Measurements from ENCODE around the gene AKR1C8. TPM values are rescaled to one million over a fixed set of nuclear protein-coding genes. Genes with fewer than 3 reads are reported as not detected.

Gene AKR1C8
- total RNA-seq, 1 experiment from 2014 or later: not detected

DNA sequence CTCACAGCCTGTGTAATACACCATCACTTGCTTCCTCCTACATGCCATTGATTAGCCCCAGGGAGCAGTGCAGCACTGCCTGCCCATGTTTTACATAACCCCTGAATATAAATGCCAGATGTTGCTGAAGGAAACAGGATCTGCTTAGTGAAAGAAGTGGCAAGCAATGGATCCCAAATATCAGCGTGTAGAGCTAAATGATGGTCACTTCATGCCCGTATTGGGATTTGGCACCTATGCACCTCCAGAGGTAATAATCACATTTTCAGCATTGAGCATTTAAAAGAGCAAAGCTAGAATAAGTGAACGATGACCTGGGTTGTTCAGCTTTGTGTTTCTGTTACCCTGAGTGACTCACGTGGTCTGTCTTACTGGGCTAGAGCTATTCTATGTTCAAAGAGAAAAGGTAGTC is 11.8 kb upstream of the AKR1C8 start, which contains the start of gene AKR1C4:
Gene AKR1C4, plus strand, starts transcription at position 136 of the 412 bp plus-strand sequence. Its CDS starts 31 bp downstream, at position 167.
- Histone ChIP-seq H3K4me3 (replicated peaks in 1 of 2; ENCODE audit: low read depth in 1 of 2, low read length in 2 of 2) (no peak within 1 kb of the TSS), H3K9me2 (ENCODE audit: insufficient read depth) (peaks cover 3% of the 10 kb centered on the region; the same call in 1 of the 2 replicates), H3K4me1 (ENCODE audit: control insufficient read depth in 1 of 2, insufficient read depth in 2 of 2, low read length in 2 of 2) (no peaks in the 10 kb centered on the region), H3K4me2 (ENCODE audit: low read length) (no peak within 1 kb of the TSS), H3K27ac (ENCODE audit: low read depth, low read length) (no peak within 1 kb of the TSS), H4K20me1 (ENCODE audit: insufficient read depth) (no peaks in the 10 kb centered on the region), H3K27me3 (ENCODE audit: insufficient read depth, low read length) (no peaks in the 10 kb centered on the region), H3K79me2 (ENCODE audit: insufficient read depth, low read length) (no peaks in the 10 kb centered on the region), H3K9ac (ENCODE audit: low read length) (no peak within 1 kb of the TSS), H2AFZ (ENCODE audit: low read depth, low read length, poor library complexity, severe bottlenecking) (no peak within 1 kb of the TSS), H3K36me3 (ENCODE audit: control insufficient read depth in 1 of 2, insufficient read depth in 2 of 2, low read length in 2 of 2) (no peaks in the 10 kb centered on the region), H3K9me3 (ENCODE audit: control insufficient read depth in 1 of 2, insufficient read depth in 1 of 2, low read depth in 1 of 2, low read length in 2 of 2) (no peaks in the 10 kb centered on the region)
- DNase-seq (ENCODE audit: low read depth, low spot score) (no peak), ATAC-seq (no peak)
- CTCF ChIA-PET: no interaction called here
- TF ChIP-seq CBX3 (IDR thresholded peaks at IDR 0.05; ENCODE audit: low read depth) (no peak), CEBPB (IDR thresholded peaks at IDR 0.05; ENCODE audit: low read depth) (no peak), EZH2phosphoT487 (IDR thresholded peaks at IDR 0.05; ENCODE audit: borderline replicate concordance) (no peak), SRF (IDR thresholded peaks at IDR 0.05; ENCODE audit: low read depth) (no peak), ZFX (IDR thresholded peaks at IDR 0.05) (no peak), MAX (IDR thresholded peaks at IDR 0.05) (no peak)
- TF ChIP-seq, protein P1, sequence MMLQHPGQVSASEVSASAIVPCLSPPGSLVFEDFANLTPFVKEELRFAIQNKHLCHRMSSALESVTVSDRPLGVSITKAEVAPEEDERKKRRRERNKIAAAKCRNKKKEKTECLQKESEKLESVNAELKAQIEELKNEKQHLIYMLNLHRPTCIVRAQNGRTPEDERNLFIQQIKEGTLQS (IDR thresholded peaks at IDR 0.05): no peak
- no TSS peak for BruUV-seq (replicated peaks)
- POLR2A ChIA-PET: no interaction called here
- intact Hi-C loops (cut with micrococcal nuclease): no loop called here
- RAD21 ChIA-PET (ENCODE audit: low non-redundant PET in 1 of 2, low total read pairs in 2 of 2, uncharacterized antibody in 2 of 2, unreplicated experiment in 2 of 2): no interaction called here

GRCh38 chr10:5195727-5196374 is 10.9 kb upstream of the AKR1C8 start:
- intact Hi-C loops (cut with micrococcal nuclease): no loop called here
- no peaks in the 10 kb centered on the region for H3K36me3 ChIP-seq (ENCODE audit: control insufficient read depth in 1 of 2, insufficient read depth in 2 of 2, low read length in 2 of 2)
- no peak overlapping the region for H3K27ac ChIP-seq (ENCODE audit: low read depth, low read length)
- ATAC-seq (no peak), DNase-seq (ENCODE audit: low read depth, low spot score) (no peak)
- H3K9me3 ChIP-seq (ENCODE audit: control insufficient read depth in 1 of 2, insufficient read depth in 1 of 2, low read depth in 1 of 2, low read length in 2 of 2): no peaks in the 10 kb centered on the region
- H2AFZ ChIP-seq (ENCODE audit: low read depth, low read length, poor library complexity, severe bottlenecking): no peak overlapping the region
- no peaks in the 10 kb centered on the region for H4K20me1 ChIP-seq (ENCODE audit: insufficient read depth)
- ChIA-PET RAD21 (ENCODE audit: low non-redundant PET in 1 of 2, low total read pairs in 2 of 2, uncharacterized antibody in 2 of 2, unreplicated experiment in 2 of 2) (no interaction called here), CTCF (no interaction called here), POLR2A (no interaction called here)
- no peaks in the 10 kb centered on the region for H3K27me3 ChIP-seq (ENCODE audit: insufficient read depth, low read length)
- H3K9ac ChIP-seq (ENCODE audit: low read length): no peak overlapping the region
- no peak overlapping the region for H3K4me3 ChIP-seq (replicated peaks in 1 of 2; ENCODE audit: low read depth in 1 of 2, low read length in 2 of 2)
- peaks cover 3% of the 10 kb centered on the region; the same call in 1 of the 2 replicates for H3K9me2 ChIP-seq (ENCODE audit: insufficient read depth)
- H3K79me2 ChIP-seq (ENCODE audit: insufficient read depth, low read length): no peaks in the 10 kb centered on the region
- H3K4me1 ChIP-seq (ENCODE audit: control insufficient read depth in 1 of 2, insufficient read depth in 2 of 2, low read length in 2 of 2): no peaks in the 10 kb centered on the region
- no TSS peak for BruUV-seq (replicated peaks)
- no peak overlapping the region for H3K4me2 ChIP-seq (ENCODE audit: low read length)
- TF ChIP-seq TCF7L2 (IDR thresholded peaks at IDR 0.05; ENCODE audit: borderline replicate concordance, extremely low read depth, insufficient read depth, insufficient read length) (no peak), EZH2 (IDR thresholded peaks at IDR 0.05) (no peak), ZNF274 (IDR thresholded peaks at IDR 0.05; ENCODE audit: low read depth, low read length) (no peak), REST (IDR thresholded peaks at IDR 0.05; ENCODE audit: low read depth) (no peak), POLR2A (IDR thresholded peaks at IDR 0.05; ENCODE audit: borderline replicate concordance, extremely low read depth, insufficient read depth, insufficient read length) (no peak), RAD21 (IDR thresholded peaks at IDR 0.05; ENCODE audit: low read depth) (no peak), SP1 (IDR thresholded peaks at IDR 0.05; ENCODE audit: low read depth) (no peak), ZFX (IDR thresholded peaks at IDR 0.05) (no peak)
- TF ChIP-seq, protein P1 (IDR thresholded peaks at IDR 0.05): no peak
- TF ChIP-seq, protein P2, sequence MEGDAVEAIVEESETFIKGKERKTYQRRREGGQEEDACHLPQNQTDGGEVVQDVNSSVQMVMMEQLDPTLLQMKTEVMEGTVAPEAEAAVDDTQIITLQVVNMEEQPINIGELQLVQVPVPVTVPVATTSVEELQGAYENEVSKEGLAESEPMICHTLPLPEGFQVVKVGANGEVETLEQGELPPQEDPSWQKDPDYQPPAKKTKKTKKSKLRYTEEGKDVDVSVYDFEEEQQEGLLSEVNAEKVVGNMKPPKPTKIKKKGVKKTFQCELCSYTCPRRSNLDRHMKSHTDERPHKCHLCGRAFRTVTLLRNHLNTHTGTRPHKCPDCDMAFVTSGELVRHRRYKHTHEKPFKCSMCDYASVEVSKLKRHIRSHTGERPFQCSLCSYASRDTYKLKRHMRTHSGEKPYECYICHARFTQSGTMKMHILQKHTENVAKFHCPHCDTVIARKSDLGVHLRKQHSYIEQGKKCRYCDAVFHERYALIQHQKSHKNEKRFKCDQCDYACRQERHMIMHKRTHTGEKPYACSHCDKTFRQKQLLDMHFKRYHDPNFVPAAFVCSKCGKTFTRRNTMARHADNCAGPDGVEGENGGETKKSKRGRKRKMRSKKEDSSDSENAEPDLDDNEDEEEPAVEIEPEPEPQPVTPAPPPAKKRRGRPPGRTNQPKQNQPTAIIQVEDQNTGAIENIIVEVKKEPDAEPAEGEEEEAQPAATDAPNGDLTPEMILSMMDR (IDR thresholded peaks at IDR 0.05 in 2 of 3, conservative IDR thresholded peaks at IDR 0.05 in 1 of 3; ENCODE audit: borderline replicate concordance in 1 of 3, insufficient read depth in 1 of 3, low read depth in 2 of 3, low read length in 2 of 3): no peak

Measured in HCT116 (cell line).